ENCODE measurements around the gene PDIK1L.

Gene PDIK1L

GRCh38 chr1:26171084-26172072, 59.8 kb downstream of the PDIK1L start, which contains the start of gene ZNF593OS:
Gene ZNF593OS, minus strand, starts transcription at chr1:26171832. Its CDS starts 171 bp downstream, at chr1:26171661.
- Histone ChIP-seq H3K27ac (replicated peaks) (no peak within 1 kb of the TSS; the same call in 1 of the 2 replicates), H3K4me3 (replicated peaks; ENCODE audit: insufficient read depth, low read length) (peak within 1 kb of the TSS; percentile 96), H3K27me3 (ENCODE audit: insufficient read depth, poor library complexity, severe bottlenecking) (no peaks in the 10 kb centered on the region)
- DNase-seq (ENCODE audit: low read depth in 1 of 2, low spot score in 1 of 2) = no peak
- TF ChIP-seq GABPA (IDR thresholded peaks at IDR 0.05; ENCODE audit: low read depth) (no peak), CTCF (IDR thresholded peaks at IDR 0.05; ENCODE audit: insufficient read depth, low read length) (no peak), POLR2AphosphoS5 (IDR thresholded peaks at IDR 0.05; ENCODE audit: low read depth) (no peak), REST (IDR thresholded peaks at IDR 0.05; ENCODE audit: insufficient replicate concordance, low read depth) (no peak), SPI1 (IDR thresholded peaks at IDR 0.05; ENCODE audit: borderline replicate concordance, low read depth) (no peak)
